ENCODE measurements around the gene GPRC6A.

Gene GPRC6A, protein sequence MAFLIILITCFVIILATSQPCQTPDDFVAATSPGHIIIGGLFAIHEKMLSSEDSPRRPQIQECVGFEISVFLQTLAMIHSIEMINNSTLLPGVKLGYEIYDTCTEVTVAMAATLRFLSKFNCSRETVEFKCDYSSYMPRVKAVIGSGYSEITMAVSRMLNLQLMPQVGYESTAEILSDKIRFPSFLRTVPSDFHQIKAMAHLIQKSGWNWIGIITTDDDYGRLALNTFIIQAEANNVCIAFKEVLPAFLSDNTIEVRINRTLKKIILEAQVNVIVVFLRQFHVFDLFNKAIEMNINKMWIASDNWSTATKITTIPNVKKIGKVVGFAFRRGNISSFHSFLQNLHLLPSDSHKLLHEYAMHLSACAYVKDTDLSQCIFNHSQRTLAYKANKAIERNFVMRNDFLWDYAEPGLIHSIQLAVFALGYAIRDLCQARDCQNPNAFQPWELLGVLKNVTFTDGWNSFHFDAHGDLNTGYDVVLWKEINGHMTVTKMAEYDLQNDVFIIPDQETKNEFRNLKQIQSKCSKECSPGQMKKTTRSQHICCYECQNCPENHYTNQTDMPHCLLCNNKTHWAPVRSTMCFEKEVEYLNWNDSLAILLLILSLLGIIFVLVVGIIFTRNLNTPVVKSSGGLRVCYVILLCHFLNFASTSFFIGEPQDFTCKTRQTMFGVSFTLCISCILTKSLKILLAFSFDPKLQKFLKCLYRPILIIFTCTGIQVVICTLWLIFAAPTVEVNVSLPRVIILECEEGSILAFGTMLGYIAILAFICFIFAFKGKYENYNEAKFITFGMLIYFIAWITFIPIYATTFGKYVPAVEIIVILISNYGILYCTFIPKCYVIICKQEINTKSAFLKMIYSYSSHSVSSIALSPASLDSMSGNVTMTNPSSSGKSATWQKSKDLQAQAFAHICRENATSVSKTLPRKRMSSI

GRCh38 chr6:116828983-116829382 lies at the start of gene GPRC6A:
TSS of gene GPRC6A (minus strand) at chr6:116829083. CDS start at chr6:116829013, 70 bp downstream.
- H3K27ac ChIP-seq = no peak within 1 kb of the TSS
- TF ChIP-seq, protein P1, sequence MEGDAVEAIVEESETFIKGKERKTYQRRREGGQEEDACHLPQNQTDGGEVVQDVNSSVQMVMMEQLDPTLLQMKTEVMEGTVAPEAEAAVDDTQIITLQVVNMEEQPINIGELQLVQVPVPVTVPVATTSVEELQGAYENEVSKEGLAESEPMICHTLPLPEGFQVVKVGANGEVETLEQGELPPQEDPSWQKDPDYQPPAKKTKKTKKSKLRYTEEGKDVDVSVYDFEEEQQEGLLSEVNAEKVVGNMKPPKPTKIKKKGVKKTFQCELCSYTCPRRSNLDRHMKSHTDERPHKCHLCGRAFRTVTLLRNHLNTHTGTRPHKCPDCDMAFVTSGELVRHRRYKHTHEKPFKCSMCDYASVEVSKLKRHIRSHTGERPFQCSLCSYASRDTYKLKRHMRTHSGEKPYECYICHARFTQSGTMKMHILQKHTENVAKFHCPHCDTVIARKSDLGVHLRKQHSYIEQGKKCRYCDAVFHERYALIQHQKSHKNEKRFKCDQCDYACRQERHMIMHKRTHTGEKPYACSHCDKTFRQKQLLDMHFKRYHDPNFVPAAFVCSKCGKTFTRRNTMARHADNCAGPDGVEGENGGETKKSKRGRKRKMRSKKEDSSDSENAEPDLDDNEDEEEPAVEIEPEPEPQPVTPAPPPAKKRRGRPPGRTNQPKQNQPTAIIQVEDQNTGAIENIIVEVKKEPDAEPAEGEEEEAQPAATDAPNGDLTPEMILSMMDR (conservative IDR thresholded peaks at IDR 0.05) = no peak

- H3K27ac ChIP-seq = no peak overlapping the region
- TF ChIP-seq, protein P1 (conservative IDR thresholded peaks at IDR 0.05) = peak; percentile 40; the same call in 1 of the 2 replicates
Measured at GRCh38 chr6:116877743-116878142, 48.9 kb upstream of the GPRC6A start.

DNA sequence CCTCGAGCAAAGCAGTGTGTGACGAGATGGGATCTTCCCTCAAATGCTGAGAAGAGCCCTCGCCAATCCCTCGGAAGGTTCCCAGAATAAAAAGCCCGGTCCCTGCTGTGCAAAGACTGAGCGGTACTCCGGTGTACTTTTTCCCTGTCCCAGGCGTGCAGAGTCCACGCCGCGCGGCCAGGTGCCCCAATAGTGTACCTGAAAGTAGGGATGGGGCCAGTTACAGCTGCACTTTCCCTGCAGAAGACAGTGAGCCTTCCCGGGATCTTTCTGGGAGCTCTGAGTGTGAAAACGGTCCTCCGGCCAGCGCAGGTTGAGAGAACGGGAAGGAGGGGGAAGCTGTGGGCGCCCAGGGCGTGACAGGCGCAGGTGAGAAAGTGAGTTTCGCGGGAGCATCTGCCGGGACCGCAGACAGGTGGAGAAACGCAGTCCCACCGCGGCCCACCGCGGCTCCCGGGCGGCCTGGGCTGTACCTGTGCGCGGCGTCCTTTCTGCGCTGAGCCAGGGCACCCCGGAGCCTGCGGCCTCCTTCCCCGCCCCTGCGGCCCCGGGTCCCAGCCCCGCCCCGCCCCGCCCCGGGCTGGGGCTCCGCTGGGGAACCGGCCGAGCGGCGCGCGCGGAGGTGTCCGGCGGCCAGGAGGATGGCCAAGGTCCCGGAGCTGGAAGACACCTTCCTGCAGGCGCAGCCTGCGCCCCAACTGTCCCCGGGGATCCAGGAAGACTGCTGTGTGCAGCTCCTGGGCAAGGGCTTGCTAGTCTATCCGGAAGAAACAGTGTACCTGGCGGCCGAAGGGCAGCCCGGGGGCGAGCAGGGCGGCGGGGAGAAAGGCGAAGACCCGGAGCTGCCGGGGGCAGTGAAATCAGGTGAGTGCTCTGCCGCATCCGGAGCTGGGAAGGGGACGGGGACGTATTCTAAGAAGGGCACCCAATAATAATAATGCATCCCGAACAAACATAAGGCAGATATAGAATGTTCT lies 48.0 kb upstream of the GPRC6A start, which contains the start of gene RFX6:
Gene RFX6, plus strand, starts transcription at position 608 of the 977 bp plus-strand sequence. Its CDS starts 34 bp downstream, at position 642.
- H3K27ac ChIP-seq = no peak within 1 kb of the TSS; the same call in 1 of the 2 replicates
- TF ChIP-seq, protein P1 (conservative IDR thresholded peaks at IDR 0.05) = no peak

GRCh38 chr6:116876107-116876506 lies 47.2 kb upstream of the GPRC6A start:
- TF ChIP-seq, protein P1 (conservative IDR thresholded peaks at IDR 0.05) = no peak
- no peak overlapping the region for H3K27ac ChIP-seq

- TF ChIP-seq, protein P1 (conservative IDR thresholded peaks at IDR 0.05) = no peak
- no peak overlapping the region for H3K27ac ChIP-seq
Measured at GRCh38 chr6:116872771-116873170, 43.9 kb upstream of the GPRC6A start.

- TF ChIP-seq, protein P1 (conservative IDR thresholded peaks at IDR 0.05) = no peak
- no peak overlapping the region for H3K27ac ChIP-seq
Measured at GRCh38 chr6:116866281-116866871, 37.5 kb upstream of the GPRC6A start.

Measured in VCaP (cell line).